Measurements from ENCODE around the gene FIBCD1. TPM values are rescaled to one million over a fixed set of nuclear protein-coding genes. Genes with fewer than 3 reads are reported as not detected.

The FIBCD1 gene
- total RNA-seq, 2 experiments from 2014 or later, result not detected

- Mint-ChIP-seq H3K4me3 (no peak overlapping the region), H3K27me3 (ENCODE audit: low read depth) (no peaks in the 10 kb centered on the region), H3K4me1 (ENCODE audit: low read depth) (no peaks in the 10 kb centered on the region), H3K36me3 (ENCODE audit: low read depth) (no peaks in the 10 kb centered on the region), H3K9me3 (no peaks in the 10 kb centered on the region), H3K27ac (no peak overlapping the region)
- no peak for DNase-seq
- CTCF ChIA-PET, result interaction anchor here (1.0 to 1.2 kb wide), 2 partner anchors 58 to 105 kb away, joined by 3 to 6 read pairs; no protein-coding TSS in a partner anchor
- intact Hi-C loops (cut with micrococcal nuclease), result no loop called here
Observed at GRCh38 chr9:130893341-130894101, 45.5 kb downstream of the FIBCD1 start.

GRCh38 chr9:130892477-130893304 lies 46.4 kb downstream of the FIBCD1 start:
- H3K4me3 Mint-ChIP-seq, result no peak overlapping the region
- CTCF ChIA-PET, result interaction anchor here (1.2 kb wide), 1 partner anchor 106 kb away, joined by 3 read pairs; no protein-coding TSS in a partner anchor
- no peak overlapping the region for H3K27ac Mint-ChIP-seq
- intact Hi-C loops (cut with micrococcal nuclease), result no loop called here
- no peaks in the 10 kb centered on the region for H3K4me1 Mint-ChIP-seq (ENCODE audit: low read depth)
- DNase-seq, result no peak
- H3K36me3 Mint-ChIP-seq (ENCODE audit: low read depth), result no peaks in the 10 kb centered on the region
- H3K9me3 Mint-ChIP-seq, result no peaks in the 10 kb centered on the region
- no peaks in the 10 kb centered on the region for H3K27me3 Mint-ChIP-seq (ENCODE audit: low read depth)

GRCh38 chr9:130891688-130892476 lies 47.2 kb downstream of the FIBCD1 start:
- H3K27ac Mint-ChIP-seq, result no peak overlapping the region
- no peaks in the 10 kb centered on the region for H3K9me3 Mint-ChIP-seq
- no peaks in the 10 kb centered on the region for H3K27me3 Mint-ChIP-seq (ENCODE audit: low read depth)
- CTCF ChIA-PET, result no interaction called here
- H3K4me1 Mint-ChIP-seq (ENCODE audit: low read depth), result no peaks in the 10 kb centered on the region
- intact Hi-C loops (cut with micrococcal nuclease), result no loop called here
- H3K4me3 Mint-ChIP-seq, result no peak overlapping the region
- H3K36me3 Mint-ChIP-seq (ENCODE audit: low read depth), result peaks cover 2% of the 10 kb centered on the region
- DNase-seq, result no peak

GRCh38 chr9:130890870-130891687 lies 48.0 kb downstream of the FIBCD1 start:
- Mint-ChIP-seq H3K9me3 (no peaks in the 10 kb centered on the region), H3K4me3 (no peak overlapping the region), H3K4me1 (ENCODE audit: low read depth) (no peaks in the 10 kb centered on the region), H3K27ac (no peak overlapping the region), H3K27me3 (ENCODE audit: low read depth) (no peaks in the 10 kb centered on the region), H3K36me3 (ENCODE audit: low read depth) (peaks cover 3% of the 10 kb centered on the region)
- intact Hi-C loops (cut with micrococcal nuclease), result no loop called here
- CTCF ChIA-PET, result interaction anchor here (0.7 kb wide), 1 partner anchor 134 kb away, joined by 3 read pairs; no protein-coding TSS in a partner anchor
- DNase-seq, result no peak

GRCh38 chr9:130890124-130890523 lies 48.9 kb downstream of the FIBCD1 start:
- H3K4me3 Mint-ChIP-seq, result no peak overlapping the region
- no peaks in the 10 kb centered on the region for H3K27me3 Mint-ChIP-seq (ENCODE audit: low read depth)
- CTCF ChIA-PET, result interaction anchor here (0.7 kb wide), 1 partner anchor 133 kb away, joined by 3 read pairs; no protein-coding TSS in a partner anchor
- H3K27ac Mint-ChIP-seq, result no peak overlapping the region
- no peak for DNase-seq
- intact Hi-C loops (cut with micrococcal nuclease), result no loop called here
- peaks cover 10% of the 10 kb centered on the region for H3K36me3 Mint-ChIP-seq (ENCODE audit: low read depth)
- no peaks in the 10 kb centered on the region for H3K9me3 Mint-ChIP-seq
- H3K4me1 Mint-ChIP-seq (ENCODE audit: low read depth), result no peaks in the 10 kb centered on the region

GRCh38 chr9:130888146-130888885 lies 50.7 kb downstream of the FIBCD1 start:
- Mint-ChIP-seq H3K27me3 (ENCODE audit: low read depth) (no peaks in the 10 kb centered on the region), H3K4me3 (no peak overlapping the region), H3K4me1 (ENCODE audit: low read depth) (no peaks in the 10 kb centered on the region), H3K27ac (no peak overlapping the region), H3K36me3 (ENCODE audit: low read depth) (peaks cover 16% of the 10 kb centered on the region), H3K9me3 (no peaks in the 10 kb centered on the region)
- no peak for DNase-seq
- CTCF ChIA-PET, result no interaction called here
- intact Hi-C loops (cut with micrococcal nuclease), result no loop called here

- H3K36me3 Mint-ChIP-seq (ENCODE audit: low read depth), result peaks cover 16% of the 10 kb centered on the region
Observed at GRCh38 chr9:130887494-130888144, 51.4 kb downstream of the FIBCD1 start.

GRCh38 chr9:130886981-130887380 lies 52.1 kb downstream of the FIBCD1 start:
- no peak for DNase-seq
- H3K9me3 Mint-ChIP-seq, result no peaks in the 10 kb centered on the region
- no peak overlapping the region for H3K4me3 Mint-ChIP-seq
- no peak overlapping the region for H3K27ac Mint-ChIP-seq
- no peaks in the 10 kb centered on the region for H3K27me3 Mint-ChIP-seq (ENCODE audit: low read depth)
- no peaks in the 10 kb centered on the region for H3K4me1 Mint-ChIP-seq (ENCODE audit: low read depth)
- peaks cover 16% of the 10 kb centered on the region for H3K36me3 Mint-ChIP-seq (ENCODE audit: low read depth)
- CTCF ChIA-PET, result no interaction called here
- intact Hi-C loops (cut with micrococcal nuclease), result no loop called here

More at GRCh38 chr9:130887494-130888144, 51.4 kb downstream of the FIBCD1 start:
- H3K4me3 Mint-ChIP-seq, result no peak overlapping the region
- no peaks in the 10 kb centered on the region for H3K4me1 Mint-ChIP-seq (ENCODE audit: low read depth)
- DNase-seq, result no peak
- intact Hi-C loops (cut with micrococcal nuclease), result no loop called here
- no peaks in the 10 kb centered on the region for H3K27me3 Mint-ChIP-seq (ENCODE audit: low read depth)
- H3K27ac Mint-ChIP-seq, result no peak overlapping the region
- no peaks in the 10 kb centered on the region for H3K9me3 Mint-ChIP-seq
- CTCF ChIA-PET, result no interaction called here

- Mint-ChIP-seq H3K27me3 (ENCODE audit: low read depth) (no peaks in the 10 kb centered on the region), H3K27ac (peak overlapping the region; percentile 56), H3K4me3 (no peak overlapping the region), H3K36me3 (ENCODE audit: low read depth) (peaks cover 23% of the 10 kb centered on the region), H3K9me3 (no peaks in the 10 kb centered on the region), H3K4me1 (ENCODE audit: low read depth) (no peaks in the 10 kb centered on the region)
- no peak for DNase-seq
- intact Hi-C loops (cut with micrococcal nuclease), result no loop called here
- CTCF ChIA-PET, result no interaction called here
Observed at GRCh38 chr9:130885484-130886375, 53.3 kb downstream of the FIBCD1 start.
